ENCODE measurements around the gene SND1. TPM values are rescaled to one million over a fixed set of nuclear protein-coding genes. Genes with fewer than 3 reads are reported as not detected.
A peak's percentile ranks its signal among the peaks of the same experiment; 100 is the strongest.

The SND1 gene
- total RNA-seq, 1 experiment from 2014 or later = 104 TPM

GRCh38 chr7:128122576-128123290 lies 470.7 kb downstream of the SND1 start:
- H3K79me2 ChIP-seq (ENCODE audit: low read length) = no peaks in the 10 kb centered on the region
- H3K9me3 ChIP-seq (ENCODE audit: low read length) = no peaks in the 10 kb centered on the region
- no peak overlapping the region for H3K9ac ChIP-seq (ENCODE audit: low read length)
- no peaks in the 10 kb centered on the region for H4K20me1 ChIP-seq (ENCODE audit: insufficient read depth, low read depth, low read length)
- H3K9me2 ChIP-seq (replicated peaks; ENCODE audit: insufficient read depth, low read length) = no peaks in the 10 kb centered on the region
- no peaks in the 10 kb centered on the region for H3K36me3 ChIP-seq (ENCODE audit: insufficient read depth, low read length)
- H3K4me2 ChIP-seq (ENCODE audit: low read depth, low read length, poor library complexity, severe bottlenecking) = no peak overlapping the region
- no peaks in the 10 kb centered on the region for H3K27me3 ChIP-seq (ENCODE audit: low read length)
- DNase-seq = no peak
- no peak overlapping the region for H3K4me3 ChIP-seq (ENCODE audit: low read length)
- H3K27ac ChIP-seq (ENCODE audit: low read length) = no peak overlapping the region
- no peak overlapping the region for H2AFZ ChIP-seq (ENCODE audit: low read length)
- H3K4me1 ChIP-seq (ENCODE audit: low read length) = peaks cover 25% of the 10 kb centered on the region

DNA sequence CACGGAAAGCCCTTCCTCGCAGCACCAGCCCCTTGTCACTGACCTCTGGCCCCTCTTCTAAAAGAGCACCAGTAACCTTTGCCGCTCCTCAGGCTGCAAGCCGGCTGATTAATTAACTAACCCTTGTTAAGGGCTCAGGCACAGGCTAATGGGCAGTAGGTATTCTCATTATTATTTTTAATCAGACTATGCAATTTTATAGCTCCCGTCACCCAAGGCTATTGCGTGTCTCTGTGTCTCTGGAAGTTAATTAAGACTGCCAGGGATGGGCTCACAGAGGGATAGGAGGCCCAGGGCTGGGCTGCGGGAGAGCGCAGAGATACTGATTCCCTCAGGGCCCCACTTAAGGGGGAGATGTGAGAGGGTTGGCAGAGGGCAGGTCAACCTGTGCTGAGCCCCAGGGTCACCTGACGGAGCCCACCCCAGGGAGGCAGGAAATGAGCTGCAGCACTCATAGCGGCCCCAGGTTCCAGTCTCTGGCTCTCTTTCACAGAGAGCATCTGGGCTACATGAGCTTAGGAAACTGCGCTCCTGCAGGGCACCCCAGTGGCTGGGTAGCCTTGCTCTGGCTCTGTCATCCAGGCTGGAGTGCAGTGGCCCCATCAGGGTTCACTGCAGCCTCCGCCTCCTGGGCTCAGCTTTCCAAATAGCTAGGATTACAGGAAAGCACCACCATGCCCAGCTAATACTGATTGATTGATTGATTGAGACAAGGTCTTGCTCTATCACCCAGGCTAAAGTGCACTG lies 471.5 kb downstream of the SND1 start:
- no peaks in the 10 kb centered on the region for H4K20me1 ChIP-seq (ENCODE audit: insufficient read depth, low read depth, low read length)
- H3K4me1 ChIP-seq (ENCODE audit: low read length) = peaks cover 17% of the 10 kb centered on the region
- H3K4me3 ChIP-seq (ENCODE audit: low read length) = no peak overlapping the region
- no peaks in the 10 kb centered on the region for H3K27me3 ChIP-seq (ENCODE audit: low read length)
- no peak for DNase-seq
- H3K79me2 ChIP-seq (ENCODE audit: low read length) = no peaks in the 10 kb centered on the region
- no peaks in the 10 kb centered on the region for H3K9me3 ChIP-seq (ENCODE audit: low read length)
- H3K4me2 ChIP-seq (ENCODE audit: low read depth, low read length, poor library complexity, severe bottlenecking) = no peak overlapping the region
- no peaks in the 10 kb centered on the region for H3K9me2 ChIP-seq (replicated peaks; ENCODE audit: insufficient read depth, low read length)
- no peak overlapping the region for H3K27ac ChIP-seq (ENCODE audit: low read length)
- H3K9ac ChIP-seq (ENCODE audit: low read length) = no peak overlapping the region
- H2AFZ ChIP-seq (ENCODE audit: low read length) = no peak overlapping the region
- H3K36me3 ChIP-seq (ENCODE audit: insufficient read depth, low read length) = no peaks in the 10 kb centered on the region

DNA sequence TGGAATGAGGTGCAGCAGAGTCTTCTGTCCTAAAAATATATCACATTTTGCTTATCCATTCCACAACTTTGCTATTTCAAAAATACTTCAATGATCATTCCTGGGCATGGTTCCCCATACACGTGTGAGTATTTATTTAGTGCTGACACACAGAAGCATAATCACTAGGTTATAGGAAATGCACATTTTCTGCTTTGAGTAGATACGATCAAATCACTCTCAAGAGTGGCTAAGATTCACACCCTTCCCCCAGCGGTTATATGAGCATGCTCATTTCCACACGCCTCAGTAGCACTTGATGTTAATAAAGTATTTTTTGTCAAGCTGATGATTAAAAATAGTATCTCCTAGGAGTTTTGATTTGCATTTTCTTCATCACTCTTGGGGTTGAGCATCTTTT lies 472.8 kb downstream of the SND1 start:
- H2AFZ ChIP-seq (ENCODE audit: low read length) = no peak overlapping the region
- no peaks in the 10 kb centered on the region for H3K27me3 ChIP-seq (ENCODE audit: low read length)
- H3K4me1 ChIP-seq (ENCODE audit: low read length) = peaks cover 28% of the 10 kb centered on the region
- no peak for DNase-seq
- H3K9me3 ChIP-seq (ENCODE audit: low read length) = no peaks in the 10 kb centered on the region
- H3K27ac ChIP-seq (ENCODE audit: low read length) = no peak overlapping the region
- H4K20me1 ChIP-seq (ENCODE audit: insufficient read depth, low read depth, low read length) = no peaks in the 10 kb centered on the region
- no peak overlapping the region for H3K9ac ChIP-seq (ENCODE audit: low read length)
- H3K79me2 ChIP-seq (ENCODE audit: low read length) = no peaks in the 10 kb centered on the region
- H3K4me2 ChIP-seq (ENCODE audit: low read depth, low read length, poor library complexity, severe bottlenecking) = peak overlapping the region; percentile 50
- H3K9me2 ChIP-seq (replicated peaks; ENCODE audit: insufficient read depth, low read length) = no peaks in the 10 kb centered on the region
- H3K36me3 ChIP-seq (ENCODE audit: insufficient read depth, low read length) = no peaks in the 10 kb centered on the region
- no peak overlapping the region for H3K4me3 ChIP-seq (ENCODE audit: low read length)

- no peak overlapping the region for H3K4me3 ChIP-seq (ENCODE audit: low read length)
- no peak for DNase-seq
- no peaks in the 10 kb centered on the region for H4K20me1 ChIP-seq (ENCODE audit: insufficient read depth, low read depth, low read length)
- no peak overlapping the region for H2AFZ ChIP-seq (ENCODE audit: low read length)
- peaks cover 35% of the 10 kb centered on the region for H3K4me1 ChIP-seq (ENCODE audit: low read length)
- H3K79me2 ChIP-seq (ENCODE audit: low read length) = no peaks in the 10 kb centered on the region
- H3K9me2 ChIP-seq (replicated peaks; ENCODE audit: insufficient read depth, low read length) = no peaks in the 10 kb centered on the region
- H3K9ac ChIP-seq (ENCODE audit: low read length) = no peak overlapping the region
- H3K27ac ChIP-seq (ENCODE audit: low read length) = no peak overlapping the region
- H3K4me2 ChIP-seq (ENCODE audit: low read depth, low read length, poor library complexity, severe bottlenecking) = no peak overlapping the region
- H3K36me3 ChIP-seq (ENCODE audit: insufficient read depth, low read length) = no peaks in the 10 kb centered on the region
- H3K27me3 ChIP-seq (ENCODE audit: low read length) = no peaks in the 10 kb centered on the region
- no peaks in the 10 kb centered on the region for H3K9me3 ChIP-seq (ENCODE audit: low read length)
Observed at GRCh38 chr7:128125816-128126215, 473.8 kb downstream of the SND1 start.

DNA sequence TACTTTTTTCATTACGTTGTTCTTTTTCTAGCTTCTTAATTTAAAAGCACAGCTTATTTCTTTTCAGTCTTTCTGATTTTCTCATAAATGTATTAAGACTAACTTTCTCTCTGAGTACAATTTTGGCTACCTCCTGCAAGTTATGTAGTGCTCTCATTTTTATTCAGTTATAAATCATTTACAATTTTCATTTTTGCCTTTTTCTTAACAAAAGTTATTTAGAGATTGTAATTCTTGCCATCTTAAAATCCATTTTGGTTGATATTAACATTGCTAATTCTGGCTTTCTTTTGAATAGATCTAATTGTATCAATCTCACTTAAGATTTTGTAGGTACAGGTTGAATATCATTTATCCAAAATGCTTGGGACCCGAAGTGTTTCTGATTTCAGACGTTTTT lies 476.4 kb downstream of the SND1 start:
- Histone ChIP-seq H3K9ac (ENCODE audit: low read length) (no peak overlapping the region), H3K27me3 (ENCODE audit: low read length) (no peaks in the 10 kb centered on the region), H2AFZ (ENCODE audit: low read length) (no peak overlapping the region), H3K4me1 (ENCODE audit: low read length) (peaks cover 30% of the 10 kb centered on the region), H3K27ac (ENCODE audit: low read length) (no peak overlapping the region), H3K4me2 (ENCODE audit: low read depth, low read length, poor library complexity, severe bottlenecking) (no peak overlapping the region), H3K9me3 (ENCODE audit: low read length) (no peaks in the 10 kb centered on the region), H3K9me2 (replicated peaks; ENCODE audit: insufficient read depth, low read length) (no peaks in the 10 kb centered on the region), H3K36me3 (ENCODE audit: insufficient read depth, low read length) (no peaks in the 10 kb centered on the region), H3K4me3 (ENCODE audit: low read length) (no peak overlapping the region), H3K79me2 (ENCODE audit: low read length) (no peaks in the 10 kb centered on the region), H4K20me1 (ENCODE audit: insufficient read depth, low read depth, low read length) (no peaks in the 10 kb centered on the region)
- no peak for DNase-seq

GRCh38 chr7:128129224-128129864 lies 477.4 kb downstream of the SND1 start:
- no peak overlapping the region for H3K27ac ChIP-seq (ENCODE audit: low read length)
- H3K36me3 ChIP-seq (ENCODE audit: insufficient read depth, low read length) = no peaks in the 10 kb centered on the region
- peak; percentile 73 for DNase-seq
- H4K20me1 ChIP-seq (ENCODE audit: insufficient read depth, low read depth, low read length) = no peaks in the 10 kb centered on the region
- H3K4me1 ChIP-seq (ENCODE audit: low read length) = peaks cover 29% of the 10 kb centered on the region
- peak overlapping the region; percentile 93 for H2AFZ ChIP-seq (ENCODE audit: low read length)
- no peaks in the 10 kb centered on the region for H3K9me3 ChIP-seq (ENCODE audit: low read length)
- no peaks in the 10 kb centered on the region for H3K9me2 ChIP-seq (replicated peaks; ENCODE audit: insufficient read depth, low read length)
- H3K79me2 ChIP-seq (ENCODE audit: low read length) = no peaks in the 10 kb centered on the region
- H3K4me3 ChIP-seq (ENCODE audit: low read length) = peak overlapping the region; percentile 45
- peak overlapping the region; percentile 35 for H3K9ac ChIP-seq (ENCODE audit: low read length)
- peak overlapping the region; percentile 47 for H3K4me2 ChIP-seq (ENCODE audit: low read depth, low read length, poor library complexity, severe bottlenecking)
- H3K27me3 ChIP-seq (ENCODE audit: low read length) = no peaks in the 10 kb centered on the region

- no peak for DNase-seq
- Histone ChIP-seq H3K27ac (ENCODE audit: low read length) (no peak overlapping the region), H3K36me3 (ENCODE audit: insufficient read depth, low read length) (no peaks in the 10 kb centered on the region), H3K4me2 (ENCODE audit: low read depth, low read length, poor library complexity, severe bottlenecking) (no peak overlapping the region), H2AFZ (ENCODE audit: low read length) (no peak overlapping the region), H3K9me3 (ENCODE audit: low read length) (no peaks in the 10 kb centered on the region), H4K20me1 (ENCODE audit: insufficient read depth, low read depth, low read length) (no peaks in the 10 kb centered on the region), H3K4me1 (ENCODE audit: low read length) (peaks cover 30% of the 10 kb centered on the region), H3K9me2 (replicated peaks; ENCODE audit: insufficient read depth, low read length) (no peaks in the 10 kb centered on the region), H3K9ac (ENCODE audit: low read length) (no peak overlapping the region), H3K4me3 (ENCODE audit: low read length) (no peak overlapping the region), H3K27me3 (ENCODE audit: low read length) (no peaks in the 10 kb centered on the region), H3K79me2 (ENCODE audit: low read length) (no peaks in the 10 kb centered on the region)
Observed at GRCh38 chr7:128131115-128131514, 479.1 kb downstream of the SND1 start.

DNA sequence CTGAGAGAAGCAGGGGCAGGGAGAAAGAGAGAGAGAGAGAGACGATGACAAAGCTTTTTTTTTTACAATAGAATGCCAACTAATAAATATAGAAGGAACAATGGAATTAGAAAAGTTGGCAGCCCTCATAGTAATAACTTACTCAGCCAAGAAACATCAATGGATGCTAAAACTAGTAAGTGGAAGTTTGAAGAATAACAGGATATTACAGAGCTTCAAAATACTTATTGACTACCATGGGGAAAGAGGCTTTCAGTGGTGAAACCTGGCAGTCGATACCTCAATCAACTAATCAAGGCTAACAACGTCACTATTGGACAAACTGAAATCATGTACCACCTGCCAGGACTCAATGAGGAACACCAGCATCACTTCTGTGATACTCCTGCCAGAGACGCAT lies 479.7 kb downstream of the SND1 start:
- no peak overlapping the region for H3K27ac ChIP-seq (ENCODE audit: low read length)
- H3K27me3 ChIP-seq (ENCODE audit: low read length) = no peaks in the 10 kb centered on the region
- H2AFZ ChIP-seq (ENCODE audit: low read length) = no peak overlapping the region
- H3K9me3 ChIP-seq (ENCODE audit: low read length) = no peaks in the 10 kb centered on the region
- peaks cover 33% of the 10 kb centered on the region for H3K4me1 ChIP-seq (ENCODE audit: low read length)
- no peaks in the 10 kb centered on the region for H3K79me2 ChIP-seq (ENCODE audit: low read length)
- no peaks in the 10 kb centered on the region for H3K9me2 ChIP-seq (replicated peaks; ENCODE audit: insufficient read depth, low read length)
- no peak for DNase-seq
- H3K4me3 ChIP-seq (ENCODE audit: low read length) = no peak overlapping the region
- H3K9ac ChIP-seq (ENCODE audit: low read length) = no peak overlapping the region
- no peaks in the 10 kb centered on the region for H4K20me1 ChIP-seq (ENCODE audit: insufficient read depth, low read depth, low read length)
- no peaks in the 10 kb centered on the region for H3K36me3 ChIP-seq (ENCODE audit: insufficient read depth, low read length)
- no peak overlapping the region for H3K4me2 ChIP-seq (ENCODE audit: low read depth, low read length, poor library complexity, severe bottlenecking)
